NCI-H526 (cell line): ENCODE measurements around the gene TUB.

ENCODE experiments used
- DNase-seq, 2 experiments: peaks; one replicate each; lab custom pipeline; 2025; lab: John Stamatoyannopoulos, UW

Gene TUB

GRCh38 chr11:8091721-8092120 is 10.7 kb downstream of the TUB start:
- no peak for DNase-seq

- DNase-seq = peak; percentile 12 to 79
Measured at GRCh38 chr11:8092587-8093424, 11.8 kb downstream of the TUB start.

- no peak for DNase-seq
Measured at GRCh38 chr11:8093931-8094575, 13.0 kb downstream of the TUB start.

GRCh38 chr11:8094656-8095055 is 13.6 kb downstream of the TUB start:
- DNase-seq = no peak

GRCh38 chr11:8095371-8095770 is 14.4 kb downstream of the TUB start:
- DNase-seq = no peak

GRCh38 chr11:8095806-8096522 is 15.0 kb downstream of the TUB start:
- DNase-seq = no peak

- no peak for DNase-seq
Measured at GRCh38 chr11:8096575-8096974, 15.6 kb downstream of the TUB start.

GRCh38 chr11:8097062-8097461 is 16.1 kb downstream of the TUB start:
- no peak for DNase-seq

- DNase-seq = no peak
Measured at GRCh38 chr11:8097468-8097867, 16.5 kb downstream of the TUB start.

GRCh38 chr11:8097926-8098325 is 16.9 kb downstream of the TUB start:
- no peak for DNase-seq

GRCh38 chr11:8098361-8098760 is 17.4 kb downstream of the TUB start:
- DNase-seq = no peak

- no peak for DNase-seq
Measured at GRCh38 chr11:8098879-8099278, 17.9 kb downstream of the TUB start.

- DNase-seq = peak; percentile 54 to 87
Measured at GRCh38 chr11:8099291-8099899, 18.4 kb downstream of the TUB start.

GRCh38 chr11:8100158-8100557 is 19.1 kb downstream of the TUB start:
- DNase-seq = no peak

- DNase-seq = no peak
Measured at GRCh38 chr11:8100605-8101004, 19.6 kb downstream of the TUB start.

- DNase-seq = no peak
Measured at GRCh38 chr11:8101421-8101820, 20.4 kb downstream of the TUB start.

- DNase-seq = no peak
Measured at GRCh38 chr11:8102296-8102915, 21.4 kb downstream of the TUB start.

GRCh38 chr11:8102965-8103364 is 22.0 kb downstream of the TUB start:
- DNase-seq = no peak

GRCh38 chr11:8103909-8104308 is 22.9 kb downstream of the TUB start:
- DNase-seq = no peak

- no peak for DNase-seq
Measured at GRCh38 chr11:8105133-8105532, 24.1 kb downstream of the TUB start.

- DNase-seq = no peak
Measured at GRCh38 chr11:8105666-8106065, 24.7 kb downstream of the TUB start.

- DNase-seq = no peak
Measured at GRCh38 chr11:8106679-8107078, 25.7 kb downstream of the TUB start.
